ENCODE data around the gene CFAP44. TPM values are rescaled to one million over a fixed set of nuclear protein-coding genes. Genes with fewer than 3 reads are reported as not detected.

Gene CFAP44
- total and polyA plus RNA-seq, 2 donors (not counting 3 experiments of a cell fraction or from before 2014, with no cell fraction given), result 1.5 to 4.7 TPM

- Histone ChIP-seq H3K36me3 (ENCODE audit: control insufficient read depth in 2 of 2, extremely low read depth in 1 of 2, insufficient read depth in 2 of 2, low read length in 2 of 2) (no peaks in the 10 kb centered on the region), H2AFZ (ENCODE audit: low read depth, low read length) (no peak overlapping the region), H3K4me1 (ENCODE audit: control insufficient read depth, extremely low read depth, insufficient read depth, low read length) (peaks cover 11% of the 10 kb centered on the region), H3K9me3 (replicated peaks; ENCODE audit: control insufficient read depth, insufficient read depth, low read length) (no peaks in the 10 kb centered on the region), H3K9me1 (replicated peaks; ENCODE audit: control insufficient read depth, extremely low read depth, insufficient read depth, low read length) (no peaks in the 10 kb centered on the region), H3K79me2 (ENCODE audit: control insufficient read depth, insufficient read depth, low read length) (no peaks in the 10 kb centered on the region), H3K4me3 (replicated peaks in 1 of 3; ENCODE audit: insufficient read depth in 1 of 3, low read depth in 1 of 3, low read length in 3 of 3) (no peak overlapping the region), H3K27me3 (ENCODE audit: control insufficient read depth in 2 of 2, insufficient read depth in 2 of 2, low read length in 2 of 2) (no peaks in the 10 kb centered on the region), H3K4me2 (ENCODE audit: insufficient read depth, low read length) (no peak overlapping the region), H3K9ac (replicated peaks; ENCODE audit: extremely low read depth, insufficient read depth, low read length) (no peak overlapping the region), H3K27ac (ENCODE audit: insufficient read depth, low read depth, low read length) (no peak overlapping the region), H4K20me1 (replicated peaks; ENCODE audit: control insufficient read depth, extremely low read depth, insufficient read depth, low read length) (no peaks in the 10 kb centered on the region)
- no peak for TF ChIP-seq MAX (IDR thresholded peaks at IDR 0.05; ENCODE audit: insufficient read depth, insufficient read length)
- peak; percentile 3 for TF ChIP-seq JUN (IDR thresholded peaks at IDR 0.05; ENCODE audit: borderline replicate concordance, insufficient read depth, insufficient read length, low read depth)
- no peak for TF ChIP-seq EZH2 (IDR thresholded peaks at IDR 0.05; ENCODE audit: borderline replicate concordance, low read depth, low read length, severe bottlenecking)
- no peak for TF ChIP-seq MYC (IDR thresholded peaks at IDR 0.05; ENCODE audit: low read depth, low read length)
- no peak for TF ChIP-seq GATA2 (IDR thresholded peaks at IDR 0.05; ENCODE audit: insufficient read depth, insufficient read length, low read depth, low read length)
- TF ChIP-seq POLR2A (IDR thresholded peaks at IDR 0.05; ENCODE audit: low read depth, low read length), result no peak
- TF ChIP-seq POLR2AphosphoS5 (IDR thresholded peaks at IDR 0.05; ENCODE audit: insufficient read depth, low read depth, low read length), result no peak
- peak; percentile 48 for TF ChIP-seq FOS (IDR thresholded peaks at IDR 0.05; ENCODE audit: borderline replicate concordance, insufficient read depth, low read length)
- no peak for TF ChIP-seq CTCF (IDR thresholded peaks at IDR 0.05; ENCODE audit: extremely low read depth in 1 of 2, insufficient read depth in 1 of 2, low read depth in 1 of 2, low read length in 2 of 2)
- intact Hi-C loops (cut with micrococcal nuclease) (loop anchor here (1.0 kb wide), 1 partner anchor 13 kb away; the partner anchor contains the start of gene CFAP44), dilution Hi-C loops (cut with MboI; ENCODE audit: extremely low pct_ligation_motif_present, low sequenced_read_pairs) (no loop called here)
- DNase-seq (ENCODE audit: low read depth, low spot score) (peak; percentile 15), FAIRE-seq (no peak)
- BruUV-seq (replicated peaks), result no TSS peak
- POLR2A ChIA-PET, result no interaction called here
- CTCF ChIA-PET, result interaction anchor here (1.1 to 2.1 kb wide), 3 partner anchors 10 to 141 kb away, joined by 3 to 5 read pairs (median 4); partner anchors contain the start of gene CFAP44
Measured at GRCh38 chr3:113428581-113428980, 12.7 kb downstream of the CFAP44 start.
